ENCODE measurements around the gene PCDH11X.
"Not testable (repeated sequence)": the region's sequence is repeated elsewhere in the genome, so short reads cannot be mapped to it uniquely, and the experiment has no call there.

Gene PCDH11X

GRCh38 chrX:91779135-91779534 lies at the start of gene PCDH11X:
Gene PCDH11X, plus strand, starts transcription at chrX:91779375. Its CDS starts 56,130 bp downstream, at chrX:91835505.
- not testable (repeated sequence) for DNase-seq (ENCODE audit: low read depth in 4 of 4, low spot score in 1 of 4)

GRCh38 chrX:91747446-91747845 lies 31.7 kb upstream of the PCDH11X start:
- DNase-seq (ENCODE audit: low read depth in 4 of 4, low spot score in 1 of 4): not testable (repeated sequence)

GRCh38 chrX:91753022-91753421 lies 26.2 kb upstream of the PCDH11X start:
- not testable (repeated sequence) for DNase-seq (ENCODE audit: low read depth in 4 of 4, low spot score in 1 of 4)

GRCh38 chrX:91770619-91771488 lies 8.3 kb upstream of the PCDH11X start:
- not testable (repeated sequence) for DNase-seq (ENCODE audit: low read depth in 4 of 4, low spot score in 1 of 4)

GRCh38 chrX:91773943-91774342 lies 5.2 kb upstream of the PCDH11X start:
- DNase-seq (ENCODE audit: low read depth in 4 of 4, low spot score in 1 of 4): not testable (repeated sequence)

- DNase-seq (ENCODE audit: low read depth in 4 of 4, low spot score in 1 of 4): not testable (repeated sequence)
These were observed 833 bp downstream of the PCDH11X start for GRCh38 chrX:91780008-91780407.

- not testable (repeated sequence) for DNase-seq (ENCODE audit: low read depth in 4 of 4, low spot score in 1 of 4)
These were observed 1.5 kb downstream of the PCDH11X start for GRCh38 chrX:91780698-91781097.

- not testable (repeated sequence) for DNase-seq (ENCODE audit: low read depth in 4 of 4, low spot score in 1 of 4)
These were observed 2.6 kb downstream of the PCDH11X start for GRCh38 chrX:91781553-91782298.

GRCh38 chrX:91782825-91783224 lies 3.6 kb downstream of the PCDH11X start:
- not testable (repeated sequence) for DNase-seq (ENCODE audit: low read depth in 4 of 4, low spot score in 1 of 4)

GRCh38 chrX:91817537-91817936 lies 38.4 kb downstream of the PCDH11X start:
- DNase-seq (ENCODE audit: low read depth in 4 of 4, low spot score in 1 of 4): not testable (repeated sequence)

GRCh38 chrX:91825321-91825720 lies 46.1 kb downstream of the PCDH11X start:
- not testable (repeated sequence) for DNase-seq (ENCODE audit: low read depth in 4 of 4, low spot score in 1 of 4)

All from stimulated activated CD4-positive, alpha-beta T cell treated with anti-CD3 and anti-CD28 coated beads, Interleukin-1b, Interleukin-23, amount 100 ng/mL, for 24 hours (primary cell).